K562 (cell line): ENCODE results near the gene MATN4. TPM values are rescaled to one million over a fixed set of nuclear protein-coding genes. Genes with fewer than 3 reads are reported as not detected.

Experiments
- ATAC-seq: fragments of 200-7000 bp; cut with Tn5 transposase; 3 replicates; pipeline ENCODE4 v1.9.1; 2020; ENCODE audit warnings: moderate library complexity
- BruUV-seq: library from RNA; stranded (reverse); fragments of 400-500 nt; replicated peaks from 2 replicates; lab custom pipeline; 2021; lab: Mats Ljungman, UMichigan
- CTCF ChIA-PET: fragments of 300-600 bp; formaldehyde crosslinking; extraction: SDS; loops from one replicate; lab custom pipeline; 2021; ENCODE audit warnings: low intra/inter-chr PET ratio; lab: Yijun Ruan, JAX
- POLR2A ChIA-PET: fragments of 300-600, 350-650 bp; sonication (Branson Sonifier 250); formaldehyde crosslinking; extraction: SDS; loops from one replicate; lab custom pipeline; 2021; ENCODE audit warnings: antibody characterized with exemption, inconsistent platforms; lab: Yijun Ruan, JAX
- DNase-seq, 4 experiments: peaks; one replicate each; pipeline versions ENCODE4 v3.0.0 to v3.0.0-alpha.2; 2011 to 2018; ENCODE audit warnings: low spot score in 3 of 4, mixed read lengths in 3 of 4; ENCODE audit errors: extremely low read depth in 1 of 4
- FAIRE-seq: peaks from 2 replicates; lab custom pipeline; 2011; peaks lifted over from hg19 to GRCh38; lab: Jason Lieb, UNC
- H2AFZ ChIP-seq: 2 replicates; pipeline ENCODE4 v1.6.0; 2011; ENCODE audit warnings: low read depth, low read length, control low read depth, inconsistent platforms
- H3K27ac ChIP-seq: fragments of 200-600 bp; 3 replicates; pipeline ENCODE4 v1.8.0; 2011; ENCODE audit warnings: low read depth, mild to moderate bottlenecking, control low read depth, inconsistent platforms, low read length, moderate library complexity, mixed read lengths; ENCODE audit errors: extremely low read depth
- H3K27me3 ChIP-seq, 2 experiments: fragments of 300-600 bp in 1 of 2; 2 replicates in 1 of 2; 3 replicates in 1 of 2; pipeline versions ENCODE4 v1.6.0 to v1.8.0; 2011; ENCODE audit warnings: inconsistent platforms in 2 of 2, low read length in 2 of 2, mild to moderate bottlenecking in 1 of 2, mixed read lengths in 1 of 2, moderate library complexity in 1 of 2; ENCODE audit not compliant: control insufficient read depth in 2 of 2, insufficient read depth in 2 of 2
- H3K36me3 ChIP-seq: fragments of 300-600 bp; 3 replicates; pipeline ENCODE4 v1.8.0; 2011; ENCODE audit warnings: mild to moderate bottlenecking, low read length, inconsistent platforms; ENCODE audit not compliant: control insufficient read depth, insufficient read depth
- H3K4me1 ChIP-seq, 2 experiments: fragments of 200-600 bp in 1 of 2; replicated peaks in 1 of 2; 2 replicates in 1 of 2; 3 replicates in 1 of 2; pipeline versions ENCODE4 v1.5.1 to v1.8.0; 2011; ENCODE audit warnings: inconsistent platforms in 2 of 2, low read length in 2 of 2, mild to moderate bottlenecking in 1 of 2, mixed read lengths in 1 of 2, moderate library complexity in 1 of 2; ENCODE audit not compliant: control insufficient read depth in 2 of 2, insufficient read depth in 2 of 2
- H3K4me2 ChIP-seq: 2 replicates; pipeline ENCODE4 v1.6.1; 2011; ENCODE audit warnings: low read length, control low read depth, inconsistent platforms, mixed read lengths; ENCODE audit not compliant: insufficient read depth
- H3K4me3 ChIP-seq: fragments of 200-600 bp; sonication (generic), shearing (Covaris generic); 2 replicates; pipeline ENCODE4 v1.5.1; 2016; ENCODE audit warnings: control low read depth, inconsistent platforms
- H3K79me2 ChIP-seq: fragments of 200-600 bp; 3 replicates; pipeline ENCODE4 v1.8.0; 2011; ENCODE audit warnings: low read length, inconsistent platforms; ENCODE audit not compliant: control insufficient read depth, insufficient read depth
- H3K9ac ChIP-seq, 2 experiments: 2 replicates each; pipeline versions ENCODE4 v1.6.0 to v1.6.1; 2011; ENCODE audit warnings: low read depth in 2 of 2, low read length in 2 of 2, control low read depth in 1 of 2, inconsistent platforms in 1 of 2, mild to moderate bottlenecking in 1 of 2, mixed read lengths in 1 of 2; ENCODE audit not compliant: insufficient read depth in 1 of 2
- H3K9me1 ChIP-seq: one replicate; pipeline ENCODE4 v1.6.0; 2011; ENCODE audit warnings: inconsistent platforms, mild to moderate bottlenecking, low read length, moderate library complexity; ENCODE audit not compliant: control insufficient read depth, insufficient read depth
- H3K9me3 ChIP-seq: replicated peaks from 2 replicates; pipeline ENCODE4 v1.5.1; 2011; ENCODE audit warnings: low read depth, low read length, inconsistent platforms; ENCODE audit not compliant: control insufficient read depth, insufficient read depth
- H4K20me1 ChIP-seq: replicated peaks from 2 replicates; pipeline ENCODE4 v1.6.1; 2011; ENCODE audit warnings: low read length, inconsistent platforms, mixed read lengths; ENCODE audit not compliant: control insufficient read depth, insufficient read depth
- CAMTA2 ChIP-seq: fragments of 250-450 bp; sonication (Bioruptor Pico); conservative IDR thresholded peaks from 2 replicates; pipeline ENCODE4 v1.5.1; 2022
- CBX3 ChIP-seq, 2 experiments: IDR thresholded peaks; 1 replicate in 1 of 2; 2 replicates in 1 of 2; pipeline ENCODE4 v1.6.1; 2012; ENCODE audit warnings: inconsistent platforms in 2 of 2, low read length in 2 of 2, borderline replicate concordance in 1 of 2, control low read depth in 1 of 2
- E4F1 ChIP-seq: fragments of 250-450 bp; sonication (Bioruptor Pico); IDR thresholded peaks from 2 replicates; pipeline ENCODE4 v1.5.0; 2021; ENCODE audit warnings: mild to moderate bottlenecking, borderline replicate concordance
- ETV1 ChIP-seq: fragments of 450-650 bp; conservative IDR thresholded peaks from 2 replicates; pipeline ENCODE4 v1.6.1; 2016; ENCODE audit warnings: missing genetic modification characterization, control low read depth, low read depth, missing compliant biosample characterization
- FOXJ3 ChIP-seq: sonication (generic); formaldehyde crosslinking; IDR thresholded peaks from 2 replicates; pipeline ENCODE4 v1.4.0; 2020; ENCODE audit warnings: mild to moderate bottlenecking, missing genetic modification reagents
- HLTF ChIP-seq: fragments of 450-650 bp; IDR thresholded peaks from 2 replicates; pipeline ENCODE4 v1.6.1; 2016
- HMG20B ChIP-seq: fragments of 250-450 bp; sonication (Bioruptor Pico); IDR thresholded peaks from 2 replicates; pipeline ENCODE4 v1.5.0; 2021; ENCODE audit warnings: mild to moderate bottlenecking
- KAT8 ChIP-seq: fragments of 450-650 bp; IDR thresholded peaks from 2 replicates; pipeline ENCODE4 v1.6.1; 2016; ENCODE audit warnings: low read depth, mild to moderate bottlenecking
- KLF10 ChIP-seq: fragments of 250-450 bp; sonication (Bioruptor Pico); IDR thresholded peaks from 2 replicates; pipeline ENCODE4 v1.6.1; 2021; ENCODE audit warnings: matching md5 sums
- MXI1 ChIP-seq: IDR thresholded peaks from 2 replicates; pipeline ENCODE4 v1.6.1; 2011; ENCODE audit warnings: low read depth, mild to moderate bottlenecking, improper control_type of control experiment, low read length
- NBN ChIP-seq: fragments of 450-650 bp; IDR thresholded peaks from 2 replicates; pipeline ENCODE4 v1.6.1; 2016; ENCODE audit warnings: low read depth, mild to moderate bottlenecking
- POLR3A ChIP-seq: IDR thresholded peaks from 2 replicates; pipeline ENCODE4 v1.6.1; 2011; ENCODE audit warnings: borderline replicate concordance, mild to moderate bottlenecking, moderate library complexity; ENCODE audit not compliant: insufficient read length, insufficient read depth; ENCODE audit errors: extremely low read depth
- PREB ChIP-seq: sonication (generic); formaldehyde crosslinking; IDR thresholded peaks from 2 replicates; pipeline ENCODE4 v1.8.1; 2023; ENCODE audit warnings: mild to moderate bottlenecking, missing genetic modification reagents
- SMC3 ChIP-seq: conservative IDR thresholded peaks from 2 replicates; pipeline ENCODE4 v1.6.1; 2011; ENCODE audit warnings: low read depth, low read length, improper control_type of control experiment; ENCODE audit not compliant: insufficient read depth
- TCF7 ChIP-seq: sonication (generic); IDR thresholded peaks from 2 replicates; pipeline ENCODE4 v1.6.1; 2016; ENCODE audit warnings: antibody characterized with exemption, borderline replicate concordance
- YY1 ChIP-seq, 3 experiments: IDR thresholded peaks; 2 replicates each; pipeline ENCODE4 v1.6.1; 2011; ENCODE audit warnings: low read length in 2 of 3, mild to moderate bottlenecking in 2 of 3, moderate library complexity in 2 of 3, borderline replicate concordance in 1 of 3, control low read depth in 1 of 3, low read depth in 1 of 3; ENCODE audit not compliant: insufficient read depth in 3 of 3, insufficient replicate concordance in 2 of 3, control insufficient read depth in 1 of 3, insufficient read length in 1 of 3; ENCODE audit errors: extremely low read depth in 1 of 3
- ZNF184 ChIP-seq: sonication (generic); formaldehyde crosslinking; IDR thresholded peaks from 2 replicates; pipeline ENCODE4 v1.5.0; 2020; ENCODE audit warnings: missing genetic modification reagents
- ZNF644 ChIP-seq: fragments of 200-800 bp; sonication (Bioruptor generic); IDR thresholded peaks from 2 replicates; pipeline ENCODE4 v1.6.1; 2016; ENCODE audit warnings: low read depth, missing genetic modification characterization, missing compliant biosample characterization
- ZNF785 ChIP-seq: fragments of 250-450 bp; sonication (Bioruptor Pico); IDR thresholded peaks from 2 replicates; pipeline ENCODE4 v1.4.0; 2020; ENCODE audit warnings: mild to moderate bottlenecking
- WGBS: fragments of 100-300 bp; shearing (Covaris generic); methylation state at CpG from one replicate; pipeline ENCODE4 v1.1.6; 2016; ENCODE audit warnings: low coverage, mixed read lengths; ENCODE audit not compliant: insufficient coverage; ENCODE audit errors: missing lambda C conversion rate; 5-methylcytosine and 5-hydroxymethylcytosine counted together
- in situ Hi-C: fragments of 300-500 bp; cut with MboI; formaldehyde crosslinking; loops from 4 replicates; pipeline ENCODE4 v1.15.0; 2018; ENCODE audit warnings: inconsistent platforms, mixed read lengths
- intact Hi-C: fragments of 100-400 bp; cut with micrococcal nuclease; formaldehyde crosslinking; loops from 2 replicates; pipeline ENCODE4 v1.14.2; 2022
- polyA plus RNA-seq, 8 experiments: library from polyadenylated mRNA; depleted of rRNA in 4 of 8; stranded (reverse) in 5 of 8; unstranded in 3 of 8; fragments of >200 nt; fragmentation: Nextera tagmentation in 2 of 8; fragmentation: Illumina TruSeq in 1 of 8; extraction: Ambion mirVana in 2 of 8; extraction: Trizol in 1 of 8; gene quantifications; 2 replicates each; pipeline versions ENCODE4 v1.2.1 to v1.2.3, GENCODE V29; 2011 to 2014; ENCODE audit warnings: inconsistent platforms in 1 of 8, missing spikeins in 1 of 8
- total RNA-seq, 7 experiments: library from RNA; depleted of rRNA in 6 of 7; stranded (reverse); fragments of >200 nt in 6 of 7; fragmentation: Illumina TruSeq in 2 of 7; extraction: Trizol in 2 of 7; gene quantifications; 2 replicates each; pipeline versions ENCODE4 v1.2.1 to v1.2.3, GENCODE V29; 2011 to 2021; ENCODE audit warnings: low replicate concordance in 1 of 7

MATN4 gene
- total and polyA plus RNA-seq, 9 of the 15 experiments (the other 6 are each of a cell fraction or from before 2014, with no cell fraction given), result 0.09 TPM; not detected in 8

DNA sequence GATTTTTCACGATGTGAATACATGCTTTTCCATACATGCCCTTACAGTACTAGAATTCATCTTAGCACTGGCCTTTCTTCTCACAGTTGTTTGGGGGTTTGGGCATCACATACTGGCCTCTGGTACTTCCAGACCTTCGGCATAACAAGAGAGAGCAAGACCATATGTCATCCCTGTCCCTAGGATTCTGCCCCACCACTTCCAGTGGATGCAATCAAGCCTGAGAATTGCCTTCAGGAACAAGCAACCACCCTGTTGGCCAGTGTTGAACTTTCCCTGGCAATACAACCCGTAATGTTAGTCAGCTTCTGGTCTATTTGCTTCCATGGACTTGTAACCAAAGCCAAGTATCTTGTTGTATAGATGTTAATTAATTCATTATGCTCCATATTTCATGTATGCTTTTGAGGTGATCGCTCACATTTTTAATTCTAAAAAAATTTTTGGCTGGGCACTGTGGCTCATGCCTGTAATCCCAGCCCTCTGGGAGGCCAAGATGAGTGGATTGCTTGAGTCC is 38.3 kb downstream of the MATN4 start:
- no peaks in the 10 kb centered on the region for H3K36me3 ChIP-seq
- no peak overlapping the region for H3K4me3 ChIP-seq
- in situ Hi-C loops, result no loop called here
- DNase-seq (no peak), ATAC-seq (no peak), FAIRE-seq (no peak)
- CTCF ChIA-PET, result no interaction called here
- BruUV-seq, result no TSS peak
- no peaks in the 10 kb centered on the region for H3K4me1 ChIP-seq
- H3K79me2 ChIP-seq, result no peaks in the 10 kb centered on the region
- H3K27me3 ChIP-seq, result peaks cover 6% of the 10 kb centered on the region in 2 experiments
- H3K9me1 ChIP-seq, result no peaks in the 10 kb centered on the region
- no peak overlapping the region for H2AFZ ChIP-seq
- no peak overlapping the region for H3K9ac ChIP-seq
- H3K9me3 ChIP-seq, result no peaks in the 10 kb centered on the region
- no peak overlapping the region for H3K27ac ChIP-seq
- H3K4me2 ChIP-seq, result no peak overlapping the region
- 0% methylated on average over 4 of the region's 4 CpGs for WGBS
- no peak for TF ChIP-seq FOXJ3 (CRISPR knock-in tag)
- TF ChIP-seq SMC3, result no peak
- TF ChIP-seq CBX3 (IDR thresholded peaks at IDR 0.05; ENCODE audit: borderline replicate concordance in 1 of 2, low read length in 2 of 2), result no peak
- TF ChIP-seq PREB (CRISPR knock-in tag), result no peak
- TF ChIP-seq KLF10 (CRISPR knock-in tag), result no peak
- TF ChIP-seq POLR3A, result no peak
- TF ChIP-seq E4F1, result no peak
- no peak for TF ChIP-seq TCF7
- no peak for TF ChIP-seq ZNF184 (CRISPR knock-in tag)
- no peak for TF ChIP-seq HMG20B (CRISPR knock-in tag)
- no peak for TF ChIP-seq ETV1 (tag)
- TF ChIP-seq ZNF644 (tag), result no peak
- no peak for TF ChIP-seq KAT8
- no peak for TF ChIP-seq NBN
- no peak for TF ChIP-seq CAMTA2 (CRISPR knock-in tag)
- TF ChIP-seq ZNF785 (CRISPR knock-in tag), result no peak
- no peak for TF ChIP-seq HLTF
- TF ChIP-seq MXI1, result no peak
- no peak for TF ChIP-seq YY1 (IDR thresholded peaks at IDR 0.05; ENCODE audit: borderline replicate concordance in 1 of 3, control insufficient read depth in 1 of 3, extremely low read depth in 1 of 3, insufficient read depth in 3 of 3, insufficient read length in 1 of 3, insufficient replicate concordance in 2 of 3, low read depth in 1 of 3, low read length in 2 of 3)
- TF ChIP-seq, all 486 proteins: peak for 0
- no peaks in the 10 kb centered on the region; the same call in 1 of the 2 replicates for H4K20me1 ChIP-seq
- intact Hi-C loops, result no loop called here
- POLR2A ChIA-PET, result no interaction called here
